22Rv1 (cell line): ENCODE results near the gene CPSF4.

Experiments used
- H3K27ac ChIP-seq: fragments of 450-650 bp; 2 replicates; pipeline ENCODE4 v1.5.1; 2017
- ZFX ChIP-seq: fragments of 450-650 bp; IDR thresholded peaks from 2 replicates; pipeline ENCODE4 v1.6.1; 2017; ENCODE audit warnings: antibody characterized with exemption, borderline replicate concordance
- TF ChIP-seq, protein P1 (sequence below): fragments of 450-650 bp; IDR thresholded peaks from 2 replicates; pipeline ENCODE4 v1.5.1; 2017; ENCODE audit warnings: mild to moderate bottlenecking

CPSF4 gene

DNA sequence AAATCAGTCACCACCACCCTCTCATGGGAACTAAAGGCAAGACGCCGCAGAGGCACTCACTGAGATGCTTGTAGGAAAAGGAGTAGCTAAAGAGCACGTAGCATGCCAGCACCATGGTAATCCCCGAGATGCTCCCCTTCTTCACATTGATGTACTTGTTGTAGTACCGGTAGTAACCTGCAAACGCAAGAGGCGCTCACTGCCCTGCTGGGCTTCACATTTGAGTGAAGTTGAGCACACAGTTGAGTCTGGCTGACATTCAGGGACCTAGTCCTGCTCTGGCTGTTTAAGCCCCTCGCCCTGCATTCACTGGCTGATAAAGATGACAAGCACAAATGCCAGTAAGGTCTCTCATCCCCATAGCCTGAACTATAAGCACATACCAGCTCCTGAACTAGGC, 20.3 kb downstream of the CPSF4 start:
- TF ChIP-seq ZFX, result no peak
- TF ChIP-seq, protein P1, sequence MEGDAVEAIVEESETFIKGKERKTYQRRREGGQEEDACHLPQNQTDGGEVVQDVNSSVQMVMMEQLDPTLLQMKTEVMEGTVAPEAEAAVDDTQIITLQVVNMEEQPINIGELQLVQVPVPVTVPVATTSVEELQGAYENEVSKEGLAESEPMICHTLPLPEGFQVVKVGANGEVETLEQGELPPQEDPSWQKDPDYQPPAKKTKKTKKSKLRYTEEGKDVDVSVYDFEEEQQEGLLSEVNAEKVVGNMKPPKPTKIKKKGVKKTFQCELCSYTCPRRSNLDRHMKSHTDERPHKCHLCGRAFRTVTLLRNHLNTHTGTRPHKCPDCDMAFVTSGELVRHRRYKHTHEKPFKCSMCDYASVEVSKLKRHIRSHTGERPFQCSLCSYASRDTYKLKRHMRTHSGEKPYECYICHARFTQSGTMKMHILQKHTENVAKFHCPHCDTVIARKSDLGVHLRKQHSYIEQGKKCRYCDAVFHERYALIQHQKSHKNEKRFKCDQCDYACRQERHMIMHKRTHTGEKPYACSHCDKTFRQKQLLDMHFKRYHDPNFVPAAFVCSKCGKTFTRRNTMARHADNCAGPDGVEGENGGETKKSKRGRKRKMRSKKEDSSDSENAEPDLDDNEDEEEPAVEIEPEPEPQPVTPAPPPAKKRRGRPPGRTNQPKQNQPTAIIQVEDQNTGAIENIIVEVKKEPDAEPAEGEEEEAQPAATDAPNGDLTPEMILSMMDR, result peak; percentile 61

DNA sequence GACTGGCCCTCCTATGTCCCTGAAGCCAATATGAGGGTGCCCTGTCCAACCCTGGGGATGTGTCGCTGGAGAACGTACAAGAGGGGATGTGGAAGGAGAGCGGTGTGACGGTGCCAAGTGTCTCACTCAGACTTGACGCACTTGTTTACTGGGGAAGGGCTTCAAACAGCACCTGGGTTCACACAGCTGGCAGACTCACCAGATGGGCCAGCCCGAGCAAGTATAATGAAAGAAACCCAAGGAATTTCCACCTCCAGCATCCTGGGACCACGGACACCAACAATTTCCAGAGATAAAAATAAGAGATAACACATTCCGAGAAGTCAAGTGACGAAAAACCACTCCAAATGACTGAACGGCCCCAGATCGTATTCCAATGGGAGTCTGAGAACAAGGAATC, 21.9 kb downstream of the CPSF4 start:
- H3K27ac ChIP-seq, result peak overlapping the region; percentile 98
- TF ChIP-seq ZFX, result no peak
- TF ChIP-seq, protein P1, result no peak

More for the DNA sequence above, 20.3 kb downstream of the CPSF4 start:
- peak overlapping the region; percentile 98 for H3K27ac ChIP-seq

DNA sequence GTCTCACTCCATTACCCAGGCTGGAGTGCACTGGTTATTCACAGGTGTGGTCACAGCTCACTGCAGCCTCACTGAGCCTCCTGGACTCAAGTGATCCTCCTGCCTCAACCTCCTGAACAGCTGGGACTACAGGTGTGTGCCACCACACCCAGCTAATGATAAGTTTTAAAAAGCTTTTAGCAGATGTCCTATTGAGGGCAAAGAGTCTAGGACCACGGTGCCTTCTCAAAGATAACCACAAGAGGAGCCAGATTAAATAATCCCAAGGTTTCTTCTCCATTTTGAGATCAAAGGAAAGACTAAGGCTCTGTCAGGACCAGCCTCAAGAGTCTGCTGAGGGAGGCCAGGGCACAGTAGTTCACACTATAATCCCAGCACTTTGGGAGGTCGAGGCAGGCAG, 22.5 kb downstream of the CPSF4 start:
- H3K27ac ChIP-seq, result peak overlapping the region; percentile 98
- no peak for TF ChIP-seq ZFX
- TF ChIP-seq, protein P1, result no peak; the same call in 1 of the 2 replicates

DNA sequence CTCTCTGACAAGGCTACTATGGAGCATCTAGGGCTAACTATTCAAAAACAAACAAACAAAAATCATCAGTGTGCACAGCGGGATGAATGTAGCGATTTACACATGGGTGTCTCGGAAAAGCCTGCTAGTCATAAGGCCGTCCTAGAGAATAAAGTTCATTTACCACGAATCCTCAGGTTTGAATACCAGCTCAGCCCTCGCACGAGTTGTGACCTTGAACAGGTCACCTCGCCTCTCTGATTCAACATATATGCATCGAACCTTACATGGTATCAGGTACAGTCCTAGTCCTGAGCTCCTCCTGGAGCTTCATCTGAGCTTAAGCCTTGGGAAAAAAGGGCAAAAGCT, 26.7 kb downstream of the CPSF4 start:
- peak overlapping the region; percentile 98 for H3K27ac ChIP-seq
- TF ChIP-seq, protein P1, result no peak
- TF ChIP-seq ZFX, result no peak

DNA sequence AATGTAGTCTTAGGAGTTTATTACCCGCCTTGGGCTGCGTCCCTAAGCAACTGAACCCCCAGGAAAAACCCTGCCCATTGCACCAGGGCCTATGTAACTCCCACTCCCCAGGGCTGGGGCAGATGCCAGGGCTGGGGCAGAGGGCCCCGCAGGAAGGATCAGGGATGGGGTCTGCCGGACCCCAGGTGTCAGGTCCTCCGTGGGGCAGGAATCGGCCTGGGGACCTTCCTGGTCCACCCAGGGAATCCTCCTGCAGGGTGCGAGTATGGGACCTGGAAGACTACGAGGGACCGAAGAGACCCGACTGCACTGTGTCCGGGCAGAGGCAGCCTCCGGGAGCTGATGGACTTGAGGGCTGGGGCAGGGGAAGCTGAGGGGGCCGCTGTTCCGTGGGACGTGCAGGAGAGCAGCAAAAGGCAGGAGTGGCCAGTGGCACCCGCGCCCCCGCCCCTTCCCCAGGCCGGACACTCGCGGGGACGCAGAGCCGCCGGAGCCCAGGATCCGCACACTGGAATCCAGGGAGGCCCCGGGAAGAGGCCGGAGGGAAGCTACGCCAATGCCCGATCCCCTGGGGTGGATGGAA, 29.7 kb downstream of the CPSF4 start:
- TF ChIP-seq, protein P1, result no peak

DNA sequence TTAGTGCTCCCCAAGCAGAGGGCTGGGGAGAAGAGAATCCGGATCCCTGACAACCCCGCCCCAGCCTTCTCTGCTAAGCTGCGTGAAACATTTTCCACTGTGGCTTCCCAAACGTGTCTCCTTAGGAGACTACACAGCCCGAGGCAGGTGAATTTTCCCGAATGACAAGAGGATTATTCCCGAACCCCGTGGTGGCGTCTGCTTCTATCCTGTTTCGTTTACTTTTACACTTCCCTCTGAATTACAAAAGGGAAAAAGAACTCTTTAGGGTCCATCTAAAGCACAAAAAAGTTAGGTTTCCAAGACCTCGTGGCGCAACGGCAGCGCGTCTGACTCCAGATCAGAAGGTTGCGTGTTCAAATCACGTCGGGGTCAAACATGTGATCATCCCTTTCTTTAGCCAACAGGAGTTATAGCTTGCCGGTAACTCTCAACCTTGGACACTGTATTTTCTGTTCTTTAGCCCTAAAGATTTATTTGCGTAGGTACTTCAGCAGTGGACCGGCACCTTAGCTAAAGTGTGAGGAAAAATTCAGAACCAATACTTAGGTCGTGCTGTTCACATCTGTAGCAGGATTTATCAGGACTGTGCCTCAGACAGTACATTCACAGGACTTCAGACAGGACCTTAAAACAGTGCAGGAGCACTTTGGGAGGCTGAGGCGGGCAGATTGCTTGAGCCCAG, 30.8 kb downstream of the CPSF4 start:
- peak overlapping the region; percentile 98 for H3K27ac ChIP-seq
- TF ChIP-seq, protein P1, result no peak
- TF ChIP-seq ZFX, result no peak

More for the DNA sequence above, 29.7 kb downstream of the CPSF4 start:
- H3K27ac ChIP-seq, result peak overlapping the region; percentile 98

DNA sequence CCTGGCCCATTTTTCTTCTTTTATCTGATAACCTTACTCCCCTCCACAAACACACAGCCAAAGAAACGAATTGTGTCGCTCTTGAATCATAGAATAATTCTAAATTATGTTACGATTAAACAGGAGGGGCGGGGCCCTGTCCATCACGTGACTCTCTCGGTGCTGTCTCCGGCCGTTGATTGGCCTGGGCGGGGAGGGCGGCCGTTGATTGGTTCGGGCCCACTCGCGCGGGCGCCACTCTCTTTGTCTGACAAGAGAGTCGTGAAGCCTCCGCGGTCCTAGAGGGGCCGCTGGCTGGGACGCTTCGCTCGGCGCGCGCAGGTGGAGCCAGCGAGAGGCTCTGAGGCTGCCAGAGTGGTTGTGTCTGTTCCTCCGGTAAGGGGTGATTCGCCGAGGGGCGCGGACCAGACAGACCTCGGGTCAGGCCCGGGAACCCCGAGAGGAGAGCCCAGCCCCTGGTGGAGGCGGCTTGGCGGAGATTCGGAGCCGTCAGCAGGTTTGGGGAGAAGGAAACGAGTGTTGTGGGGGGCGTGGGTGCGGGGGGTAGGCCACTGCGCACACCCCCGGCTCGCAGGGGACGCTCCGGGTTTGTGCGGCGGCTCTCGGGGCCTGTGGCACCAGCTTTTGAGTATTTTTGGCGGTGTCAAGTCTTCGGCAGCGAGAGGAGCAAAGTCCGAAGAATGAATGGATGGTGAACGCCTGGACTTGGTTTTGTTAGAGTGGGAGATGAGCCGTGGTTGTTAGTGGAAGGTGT, 34.0 kb downstream of the CPSF4 start, which contains the start of gene ZNF789:
Gene ZNF789 (plus strand): TSS at position 330 of the 754 bp plus-strand sequence. CDS start 3,567 bp downstream, outside the sequence.
- peak within 1 kb of the TSS; percentile 98 for H3K27ac ChIP-seq
- TF ChIP-seq ZFX, result no peak
- TF ChIP-seq, protein P1, result no peak
